GM13976 (cell line): ENCODE measurements around the gene ASRGL1.
A peak's percentile ranks its signal among the peaks of the same experiment; 100 is the strongest.
"Not testable (repeated sequence)": the region's sequence is repeated elsewhere in the genome, so short reads cannot be mapped to it uniquely, and the experiment has no call there.

Source experiments
- DNase-seq: peaks from one replicate; pipeline ENCODE4 v3.0.0; 2012; ENCODE audit warnings: low spot score
- in situ Hi-C: fragments of 300-500 bp; cut with MboI; formaldehyde crosslinking; loops from one replicate; pipeline ENCODE4 v1.12.0; 2022; ENCODE audit warnings: low sequenced_read_pairs, mixed read lengths, inconsistent platforms; ENCODE audit not compliant: unreplicated experiment
- TF ChIP-seq, protein P1 (sequence below): IDR thresholded peaks from 2 replicates; pipeline ENCODE4 v1.5.1; 2012; ENCODE audit warnings: borderline replicate concordance, mild to moderate bottlenecking; ENCODE audit not compliant: insufficient read depth; ENCODE audit errors: extremely low read depth, missing control alignments, control extremely low read depth

Gene ASRGL1

GRCh38 chr11:62338218-62338617 is 970 bp downstream of the ASRGL1 start:
- DNase-seq: no peak
- in situ Hi-C loops: no loop called here
- TF ChIP-seq, protein P1, sequence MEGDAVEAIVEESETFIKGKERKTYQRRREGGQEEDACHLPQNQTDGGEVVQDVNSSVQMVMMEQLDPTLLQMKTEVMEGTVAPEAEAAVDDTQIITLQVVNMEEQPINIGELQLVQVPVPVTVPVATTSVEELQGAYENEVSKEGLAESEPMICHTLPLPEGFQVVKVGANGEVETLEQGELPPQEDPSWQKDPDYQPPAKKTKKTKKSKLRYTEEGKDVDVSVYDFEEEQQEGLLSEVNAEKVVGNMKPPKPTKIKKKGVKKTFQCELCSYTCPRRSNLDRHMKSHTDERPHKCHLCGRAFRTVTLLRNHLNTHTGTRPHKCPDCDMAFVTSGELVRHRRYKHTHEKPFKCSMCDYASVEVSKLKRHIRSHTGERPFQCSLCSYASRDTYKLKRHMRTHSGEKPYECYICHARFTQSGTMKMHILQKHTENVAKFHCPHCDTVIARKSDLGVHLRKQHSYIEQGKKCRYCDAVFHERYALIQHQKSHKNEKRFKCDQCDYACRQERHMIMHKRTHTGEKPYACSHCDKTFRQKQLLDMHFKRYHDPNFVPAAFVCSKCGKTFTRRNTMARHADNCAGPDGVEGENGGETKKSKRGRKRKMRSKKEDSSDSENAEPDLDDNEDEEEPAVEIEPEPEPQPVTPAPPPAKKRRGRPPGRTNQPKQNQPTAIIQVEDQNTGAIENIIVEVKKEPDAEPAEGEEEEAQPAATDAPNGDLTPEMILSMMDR: no peak

DNA sequence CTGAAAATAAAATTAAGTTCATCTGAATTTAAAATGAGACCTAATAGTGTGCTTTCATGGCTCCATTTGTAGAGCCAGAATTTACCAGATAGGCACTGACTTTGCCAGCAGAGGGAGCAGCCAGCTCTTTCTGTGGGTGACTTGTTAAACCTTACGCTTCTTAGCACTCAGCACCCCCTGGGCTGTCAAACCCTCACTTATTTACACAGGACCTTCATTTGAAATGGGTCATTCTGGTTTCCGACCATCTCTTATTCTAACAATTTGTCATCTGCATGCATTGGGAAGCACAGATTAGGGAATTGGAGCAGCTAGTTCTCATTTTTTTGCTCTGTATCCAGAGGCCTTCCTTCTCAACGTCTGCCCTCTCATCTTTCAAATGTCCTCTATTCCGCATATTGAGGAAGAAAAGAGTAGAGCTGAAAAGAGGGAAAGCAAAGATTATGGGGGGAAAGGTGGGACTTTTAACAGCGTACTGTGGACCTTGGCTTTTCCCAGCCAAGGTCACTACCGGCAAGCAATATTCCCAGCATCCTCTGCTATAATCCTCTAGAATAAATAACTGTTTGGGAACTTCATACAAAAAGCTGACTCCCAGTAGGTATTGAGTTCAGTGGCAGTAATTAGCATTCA is 3.1 kb downstream of the ASRGL1 start:
- DNase-seq: peak; percentile 48
- in situ Hi-C loops: no loop called here
- TF ChIP-seq, protein P1: peak; percentile 57

GRCh38 chr11:62341588-62341987 is 4.3 kb downstream of the ASRGL1 start:
- in situ Hi-C loops: no loop called here
- TF ChIP-seq, protein P1: no peak
- no peak for DNase-seq

DNA sequence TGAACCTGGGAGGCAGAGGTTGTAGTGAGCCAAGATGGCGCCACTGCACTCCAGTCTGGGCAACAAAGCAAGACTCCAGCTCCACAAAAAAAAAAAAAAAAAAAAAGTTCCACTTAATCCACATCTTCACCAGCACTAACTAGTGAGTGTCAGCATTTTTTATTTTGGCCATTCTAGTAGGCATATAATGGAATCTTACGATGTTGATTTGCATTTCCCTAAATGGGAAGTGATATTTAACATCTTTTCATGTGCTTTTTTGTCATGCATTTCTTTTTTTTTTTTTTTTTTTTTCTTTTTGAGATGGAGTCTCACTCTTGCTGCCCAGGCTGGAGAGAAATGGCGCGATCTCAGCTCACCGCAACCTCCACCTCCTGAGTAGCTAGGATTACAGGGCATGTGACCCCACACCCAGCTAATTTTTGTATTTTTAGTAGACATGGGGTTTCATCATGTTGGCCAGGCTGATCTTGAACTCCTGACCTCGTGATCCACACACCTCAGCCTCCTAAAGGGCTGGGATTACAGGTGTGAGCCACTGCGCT is 6.5 kb downstream of the ASRGL1 start:
- in situ Hi-C loops, DNase-seq: not testable (repeated sequence)

DNA sequence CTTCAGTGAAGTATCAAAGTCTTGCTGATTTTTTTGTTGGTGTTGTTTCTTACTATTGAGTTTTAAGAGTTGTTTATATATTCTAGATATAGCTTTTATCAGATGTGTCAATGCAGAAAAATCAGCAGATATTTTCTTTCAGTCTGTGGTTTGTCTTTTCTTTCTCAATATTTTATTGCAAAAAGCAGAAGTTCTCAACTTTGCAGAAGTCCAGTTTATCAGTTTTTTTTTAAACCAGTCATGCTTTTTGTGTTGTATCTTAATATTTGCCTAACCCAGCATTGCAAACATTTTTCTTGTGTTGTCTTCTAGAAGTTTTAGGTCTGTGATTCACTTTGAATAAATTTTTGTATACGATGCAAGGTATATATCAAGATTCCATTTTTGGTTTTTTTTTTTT is 7.0 kb downstream of the ASRGL1 start:
- TF ChIP-seq, protein P1: no peak
- DNase-seq: no peak
- in situ Hi-C loops: no loop called here

GRCh38 chr11:62345861-62346260 is 8.6 kb downstream of the ASRGL1 start:
- TF ChIP-seq, protein P1: no peak
- no peak for DNase-seq
- in situ Hi-C loops: no loop called here
